ENCODE results near the gene SNX9.

GRCh38 chr6:157831018-157831369 is 7.9 kb downstream of the SNX9 start:
- TF ChIP-seq CTCF (conservative IDR thresholded peaks at IDR 0.05; ENCODE audit: low read depth, low read length) (no peak), EZH2 (IDR thresholded peaks at IDR 0.05; ENCODE audit: borderline replicate concordance, low read depth, low read length, poor library complexity, severe bottlenecking) (no peak)
